B cell (primary cell): ENCODE measurements around the gene DIP2A. TPM values are rescaled to one million over a fixed set of nuclear protein-coding genes. Genes with fewer than 3 reads are reported as not detected.

Experiments
- ATAC-seq: fragments of 200-7000 bp; cut with Tn5 transposase; one replicate; pipeline ENCODE4 v1.10.0; 2021; ENCODE audit warnings: low read depth, mild to moderate bottlenecking, moderate number of reproducible peaks, moderate library complexity
- CTCF ChIA-PET: fragments of 350-600 bp; sonication (Branson Sonifier 250); formaldehyde crosslinking; loops from one replicate; lab custom pipeline; 2021; ENCODE audit warnings: antibody characterized with exemption, inconsistent platforms; lab: Charles Lee
- POLR2A ChIA-PET: fragments of 350-600 bp; sonication (Branson Sonifier 250); formaldehyde crosslinking; loops from one replicate; lab custom pipeline; 2021; ENCODE audit warnings: antibody characterized with exemption; lab: Charles Lee
- DNase-seq: peaks from one replicate; pipeline ENCODE4 v3.0.0; 2013
- H2AFZ ChIP-seq: 2 replicates; pipeline ENCODE4 v1.6.1; 2012; ENCODE audit warnings: mild to moderate bottlenecking, low read depth, low read length; ENCODE audit not compliant: insufficient read depth, poor library complexity, severe bottlenecking
- H3K27ac ChIP-seq, 2 donors: 1 replicate in 1 of 2; 2 replicates in 1 of 2; pipeline ENCODE4 v1.5.1; 2012 to 2013; ENCODE audit warnings: low read length in 2 of 2, mild to moderate bottlenecking in 2 of 2, moderate library complexity in 1 of 2
- H3K27me3 ChIP-seq, 4 experiments: fragments of 200-600 bp in 1 of 4; sonication (generic) in 1 of 4; replicated peaks in 1 of 4; 1 replicate in 2 of 4; 2 replicates in 2 of 4; pipeline versions ENCODE4 v1.6.1 to v1.7.0; 2013 to 2016; ENCODE audit warnings: low read length in 3 of 4, mild to moderate bottlenecking in 2 of 4, mixed read lengths in 1 of 4, moderate library complexity in 1 of 4; ENCODE audit not compliant: insufficient read depth in 4 of 4, control insufficient read depth in 3 of 4; ENCODE audit errors: control extremely low read depth in 1 of 4
- H3K36me3 ChIP-seq, 2 experiments: replicated peaks in 1 of 2; 1 replicate in 1 of 2; 2 replicates in 1 of 2; pipeline versions ENCODE4 v1.6.1 to v1.7.1; 2013; ENCODE audit warnings: low read length in 1 of 2; ENCODE audit not compliant: insufficient read depth in 2 of 2, control insufficient read depth in 1 of 2; ENCODE audit errors: control extremely low read depth in 1 of 2, extremely low read depth in 1 of 2
- H3K4me1 ChIP-seq, 2 donors: fragments of 200-600 bp in 1 of 2; sonication (generic) in 1 of 2; 1 replicate in 1 of 2; 2 replicates in 1 of 2; pipeline versions ENCODE4 v1.5.1 to v1.6.1; 2013 to 2017; ENCODE audit warnings: low read length in 2 of 2; ENCODE audit not compliant: control insufficient read depth in 2 of 2, insufficient read depth in 2 of 2
- H3K4me2 ChIP-seq: replicated peaks from 2 replicates; pipeline ENCODE3; 2012; ENCODE audit warnings: mild to moderate bottlenecking, low read depth, low read length; ENCODE audit not compliant: poor library complexity, severe bottlenecking
- H3K4me3 ChIP-seq, 5 experiments: fragments of 200-600 bp in 1 of 5; sonication (generic) in 1 of 5; 1 replicate in 3 of 5; 2 replicates in 2 of 5; pipeline versions ENCODE4 v1.5.1 to v1.7.0; 2011 to 2016; ENCODE audit warnings: low read length in 4 of 5, mild to moderate bottlenecking in 4 of 5, low read depth in 2 of 5, control low read depth in 1 of 5, moderate library complexity in 1 of 5; ENCODE audit not compliant: insufficient read depth in 1 of 5; ENCODE audit errors: control extremely low read depth in 1 of 5, extremely low read depth in 1 of 5
- H3K79me2 ChIP-seq: fragments of 200-600 bp; sonication (generic); one replicate; pipeline ENCODE4 v1.6.0; 2016; ENCODE audit warnings: low read length; ENCODE audit not compliant: control insufficient read depth, insufficient read depth
- H3K9ac ChIP-seq: fragments of 200-600 bp; sonication (generic); 2 replicates; pipeline ENCODE4 v1.6.1; 2017; ENCODE audit warnings: mild to moderate bottlenecking, low read length, moderate library complexity
- H3K9me3 ChIP-seq, 3 donors: one replicate each; pipeline versions ENCODE4 v1.6.1 to v1.7.1; 2013; ENCODE audit warnings: low read length in 2 of 3; ENCODE audit not compliant: control insufficient read depth in 2 of 3, insufficient read depth in 1 of 3; ENCODE audit errors: control extremely low read depth in 1 of 3
- H4K20me1 ChIP-seq: 2 replicates; pipeline ENCODE4 v1.6.0; 2012; ENCODE audit warnings: mild to moderate bottlenecking, low read length; ENCODE audit not compliant: insufficient read depth, control insufficient read depth, poor library complexity, severe bottlenecking
- H3K27ac Mint-ChIP-seq: one replicate; pipeline ENCODE4 v1.8.0; 2021; ENCODE audit warnings: mixed read lengths
- H3K27me3 Mint-ChIP-seq: one replicate; pipeline ENCODE4 v1.8.0; 2021; ENCODE audit warnings: mixed read lengths
- H3K4me1 Mint-ChIP-seq: one replicate; pipeline ENCODE4 v1.8.0; 2021; ENCODE audit warnings: mixed read lengths
- H3K4me3 Mint-ChIP-seq: one replicate; pipeline ENCODE4 v1.8.0; 2021; ENCODE audit warnings: mixed read lengths
- H3K9me3 Mint-ChIP-seq: one replicate; pipeline ENCODE4 v1.8.0; 2022; ENCODE audit warnings: mixed read lengths; ENCODE audit not compliant: insufficient read depth
- CTCF ChIP-seq: fragments of 200-600 bp; IDR thresholded peaks from one replicate; pipeline ENCODE4 v1.8.0; 2022; ENCODE audit warnings: antibody characterized with exemption, mild to moderate bottlenecking
- EZH2 ChIP-seq: IDR thresholded peaks from 2 replicates; pipeline ENCODE4 v1.6.1; 2012; ENCODE audit warnings: borderline replicate concordance, low read depth, mild to moderate bottlenecking, moderate library complexity, low read length; ENCODE audit not compliant: insufficient read depth, poor library complexity, severe bottlenecking
- WGBS: methylation state at CpG from one replicate; pipeline ENCODE4 v1.1.5; 2013; ENCODE audit warnings: missing lambda C conversion rate; ENCODE audit not compliant: insufficient coverage; 5-methylcytosine and 5-hydroxymethylcytosine counted together
- intact Hi-C: fragments of 100-400 bp; cut with micrococcal nuclease; formaldehyde crosslinking; loops from one replicate; pipeline ENCODE4 v1.10.0; 2022
- polyA plus RNA-seq: library from polyadenylated mRNA; depleted of rRNA; stranded (reverse); fragments of >200 nt; gene quantifications from 2 replicates; pipeline ENCODE4 v1.2.3, GENCODE V29; 2012
- total RNA-seq, 2 donors: library from RNA; stranded (reverse); fragments of 120-200 nt in 1 of 2; gene quantifications; 1 replicate in 1 of 2; 2 replicates in 1 of 2; pipeline versions ENCODE4 v1.2.3 to v1.2.4, GENCODE V29; 2013 to 2022

Gene DIP2A
- total and polyA plus RNA-seq, 2 donors (not counting 1 experiment from before 2014, with no cell fraction given): 40.4 to 59.0 TPM

- peaks cover 13 to 28% of the 10 kb centered on the region in 2 donors for H3K4me1 ChIP-seq
- no peak overlapping the region for H3K4me3 Mint-ChIP-seq
Observed at GRCh38 chr21:46562472-46562871, 103.8 kb downstream of the DIP2A start.

More at GRCh38 chr21:46562472-46562871, 103.8 kb downstream of the DIP2A start:
- ATAC-seq (no peak), DNase-seq (no peak)
- H3K4me2 ChIP-seq: no peak overlapping the region
- H3K9me3 ChIP-seq: no peaks in the 10 kb centered on the region
- Mint-ChIP-seq H3K27ac (no peak overlapping the region), H3K27me3 (no peaks in the 10 kb centered on the region), H3K4me1 (peaks cover 22% of the 10 kb centered on the region), H3K9me3 (no peaks in the 10 kb centered on the region)
- ChIA-PET POLR2A (no interaction called here), CTCF (no interaction called here)
- no peak overlapping the region for H3K27ac ChIP-seq
- no peak for TF ChIP-seq CTCF
- TF ChIP-seq EZH2: no peak
- H3K27me3 ChIP-seq: no peaks in the 10 kb centered on the region
- H3K4me3 ChIP-seq: no peak overlapping the region
- H3K79me2 ChIP-seq: no peaks in the 10 kb centered on the region
- H2AFZ ChIP-seq: no peak overlapping the region
- 81% methylated on average over 10 of the region's 10 CpGs for WGBS
- H3K9ac ChIP-seq: no peak overlapping the region
- H3K36me3 ChIP-seq: peaks cover 0 to 55% of the 10 kb centered on the region in 2 experiments
- intact Hi-C loops: no loop called here
- no peaks in the 10 kb centered on the region for H4K20me1 ChIP-seq
